HUES6 (cell line): ENCODE measurements around the gene REV3L.

ENCODE experiments used
- H3K27ac ChIP-seq: 2 replicates; pipeline ENCODE4 v1.7.0; 2013; ENCODE audit warnings: low read depth, mild to moderate bottlenecking, low read length, inconsistent platforms
- H3K27me3 ChIP-seq: 2 replicates; pipeline ENCODE4 v1.6.1; 2013; ENCODE audit warnings: low read length; ENCODE audit not compliant: control insufficient read depth, insufficient read depth
- H3K36me3 ChIP-seq: 2 replicates; pipeline ENCODE4 v1.6.1; 2013; ENCODE audit warnings: low read length; ENCODE audit not compliant: control insufficient read depth, insufficient read depth
- H3K4me1 ChIP-seq: 2 replicates; pipeline ENCODE4 v1.6.1; 2013; ENCODE audit warnings: low read length; ENCODE audit not compliant: control insufficient read depth, insufficient read depth
- H3K4me3 ChIP-seq: 2 replicates; pipeline ENCODE4 v1.5.1; 2013; ENCODE audit warnings: low read depth, low read length
- H3K9ac ChIP-seq: one replicate; pipeline ENCODE4 v1.6.1; 2013; ENCODE audit warnings: mild to moderate bottlenecking, low read length
- H3K9me3 ChIP-seq: 2 replicates; pipeline ENCODE4 v1.6.1; 2013; ENCODE audit warnings: low read depth, low read length; ENCODE audit not compliant: control insufficient read depth, insufficient read depth

REV3L gene

GRCh38 chr6:111445861-111446267, 37.2 kb downstream of the REV3L start:
- H3K27ac ChIP-seq: no peak overlapping the region
- H3K9ac ChIP-seq: no peak overlapping the region
- H3K4me1 ChIP-seq: no peaks in the 10 kb centered on the region
- H3K36me3 ChIP-seq: no peaks in the 10 kb centered on the region
- no peak overlapping the region for H3K4me3 ChIP-seq
- H3K27me3 ChIP-seq: peaks cover 2% of the 10 kb centered on the region; the same call in 1 of the 2 replicates
- no peaks in the 10 kb centered on the region for H3K9me3 ChIP-seq

GRCh38 chr6:111444794-111445193, 38.2 kb downstream of the REV3L start:
- no peaks in the 10 kb centered on the region for H3K9me3 ChIP-seq
- no peaks in the 10 kb centered on the region for H3K36me3 ChIP-seq
- H3K4me3 ChIP-seq: no peak overlapping the region
- H3K27me3 ChIP-seq: peaks cover 2% of the 10 kb centered on the region; the same call in 1 of the 2 replicates
- no peak overlapping the region for H3K27ac ChIP-seq
- no peaks in the 10 kb centered on the region for H3K4me1 ChIP-seq
- no peak overlapping the region for H3K9ac ChIP-seq

- H3K27ac ChIP-seq: no peak overlapping the region
- no peak overlapping the region for H3K4me3 ChIP-seq
- no peaks in the 10 kb centered on the region for H3K9me3 ChIP-seq
- no peaks in the 10 kb centered on the region for H3K4me1 ChIP-seq
- no peak overlapping the region for H3K9ac ChIP-seq
- no peaks in the 10 kb centered on the region for H3K27me3 ChIP-seq
- H3K36me3 ChIP-seq: no peaks in the 10 kb centered on the region
Observed at GRCh38 chr6:111441678-111442243, 41.3 kb downstream of the REV3L start.

- H3K27me3 ChIP-seq: no peaks in the 10 kb centered on the region
- no peaks in the 10 kb centered on the region for H3K4me1 ChIP-seq
- no peak overlapping the region for H3K9ac ChIP-seq
- H3K4me3 ChIP-seq: no peak overlapping the region
- no peaks in the 10 kb centered on the region for H3K9me3 ChIP-seq
- H3K27ac ChIP-seq: no peak overlapping the region
- H3K36me3 ChIP-seq: no peaks in the 10 kb centered on the region
Observed at GRCh38 chr6:111439171-111439570, 43.8 kb downstream of the REV3L start.

- Histone ChIP-seq H3K9ac (no peak overlapping the region), H3K36me3 (no peaks in the 10 kb centered on the region), H3K4me3 (no peak overlapping the region), H3K27me3 (no peaks in the 10 kb centered on the region), H3K27ac (no peak overlapping the region), H3K4me1 (no peaks in the 10 kb centered on the region), H3K9me3 (no peaks in the 10 kb centered on the region)
Observed at GRCh38 chr6:111437573-111437972, 45.4 kb downstream of the REV3L start.

- Histone ChIP-seq H3K27me3 (no peaks in the 10 kb centered on the region), H3K9me3 (peaks cover 7% of the 10 kb centered on the region; the same call in 1 of the 2 replicates), H3K27ac (no peak overlapping the region), H3K4me3 (no peak overlapping the region), H3K9ac (no peak overlapping the region), H3K36me3 (no peaks in the 10 kb centered on the region), H3K4me1 (no peaks in the 10 kb centered on the region)
Observed at GRCh38 chr6:111432511-111432910, 50.5 kb downstream of the REV3L start.

GRCh38 chr6:111430605-111431376, 52.2 kb downstream of the REV3L start:
- H3K9me3 ChIP-seq: peaks cover 7% of the 10 kb centered on the region; the same call in 1 of the 2 replicates
- H3K36me3 ChIP-seq: no peaks in the 10 kb centered on the region
- no peak overlapping the region for H3K27ac ChIP-seq
- no peak overlapping the region for H3K4me3 ChIP-seq
- no peak overlapping the region for H3K9ac ChIP-seq
- H3K4me1 ChIP-seq: no peaks in the 10 kb centered on the region
- H3K27me3 ChIP-seq: no peaks in the 10 kb centered on the region

- Histone ChIP-seq H3K9me3 (peaks cover 7% of the 10 kb centered on the region; the same call in 1 of the 2 replicates), H3K27me3 (no peaks in the 10 kb centered on the region), H3K9ac (no peak overlapping the region), H3K27ac (no peak overlapping the region), H3K4me3 (no peak overlapping the region), H3K4me1 (no peaks in the 10 kb centered on the region), H3K36me3 (no peaks in the 10 kb centered on the region)
Observed at GRCh38 chr6:111429571-111429970, 53.4 kb downstream of the REV3L start.

GRCh38 chr6:111428811-111429210, 54.2 kb downstream of the REV3L start:
- no peak overlapping the region for H3K27ac ChIP-seq
- peaks cover 7% of the 10 kb centered on the region; the same call in 1 of the 2 replicates for H3K9me3 ChIP-seq
- H3K4me1 ChIP-seq: no peaks in the 10 kb centered on the region
- H3K27me3 ChIP-seq: no peaks in the 10 kb centered on the region
- no peaks in the 10 kb centered on the region for H3K36me3 ChIP-seq
- H3K4me3 ChIP-seq: no peak overlapping the region
- H3K9ac ChIP-seq: no peak overlapping the region

GRCh38 chr6:111427341-111428116, 55.5 kb downstream of the REV3L start:
- no peaks in the 10 kb centered on the region for H3K27me3 ChIP-seq
- H3K36me3 ChIP-seq: no peaks in the 10 kb centered on the region
- H3K9ac ChIP-seq: no peak overlapping the region
- H3K4me1 ChIP-seq: no peaks in the 10 kb centered on the region
- H3K4me3 ChIP-seq: no peak overlapping the region
- H3K27ac ChIP-seq: no peak overlapping the region
- H3K9me3 ChIP-seq: peaks cover 7% of the 10 kb centered on the region; the same call in 1 of the 2 replicates
